ENCODE measurements around the gene FAM3A.
"Not testable (repeated sequence)": the region's sequence is repeated elsewhere in the genome, so short reads cannot be mapped to it uniquely, and the experiment has no call there.

FAM3A gene, protein sequence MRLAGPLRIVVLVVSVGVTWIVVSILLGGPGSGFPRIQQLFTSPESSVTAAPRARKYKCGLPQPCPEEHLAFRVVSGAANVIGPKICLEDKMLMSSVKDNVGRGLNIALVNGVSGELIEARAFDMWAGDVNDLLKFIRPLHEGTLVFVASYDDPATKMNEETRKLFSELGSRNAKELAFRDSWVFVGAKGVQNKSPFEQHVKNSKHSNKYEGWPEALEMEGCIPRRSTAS

DNA sequence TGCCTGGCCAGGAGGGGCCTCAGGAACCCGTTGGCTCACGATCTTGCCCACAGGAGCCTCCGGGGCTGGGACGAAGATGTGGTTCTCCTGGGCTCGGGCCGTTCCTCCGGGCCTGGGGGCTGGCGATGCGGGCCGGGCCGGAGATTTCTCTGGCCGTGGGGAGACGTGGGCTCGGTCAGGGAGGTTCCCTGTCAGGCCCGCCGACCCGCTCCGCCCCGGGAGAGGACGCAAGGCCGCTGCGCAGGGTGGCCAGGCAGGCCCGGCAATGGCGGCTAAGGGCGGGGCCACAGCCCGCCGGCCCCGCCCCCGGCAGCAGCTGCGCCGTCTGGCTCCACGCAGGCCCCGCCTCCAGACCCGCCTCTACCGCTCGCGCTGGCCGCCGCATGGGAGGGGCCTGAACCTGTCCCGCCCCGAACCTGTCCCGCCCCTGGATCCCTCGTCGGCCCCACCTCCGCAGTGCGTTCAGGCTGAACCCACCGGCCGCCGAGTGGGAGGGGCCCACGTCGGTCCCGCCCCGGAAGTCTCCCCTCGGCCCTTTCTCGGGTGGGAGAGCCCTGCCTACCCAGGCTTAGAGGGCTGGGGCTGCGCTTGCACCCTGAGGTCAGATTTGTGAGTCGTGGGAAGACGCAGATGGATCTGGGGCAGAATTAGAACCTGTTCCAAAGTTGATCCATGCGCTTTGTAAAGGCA lies at the start of gene FAM3A:
Gene FAM3A, minus strand, starts transcription at position 267 of the 690 bp plus-strand sequence. CDS start 460 bp downstream, outside the sequence.
- peak; percentile 88 for DNase-seq (ENCODE audit: low read depth in 2 of 2)

DNA sequence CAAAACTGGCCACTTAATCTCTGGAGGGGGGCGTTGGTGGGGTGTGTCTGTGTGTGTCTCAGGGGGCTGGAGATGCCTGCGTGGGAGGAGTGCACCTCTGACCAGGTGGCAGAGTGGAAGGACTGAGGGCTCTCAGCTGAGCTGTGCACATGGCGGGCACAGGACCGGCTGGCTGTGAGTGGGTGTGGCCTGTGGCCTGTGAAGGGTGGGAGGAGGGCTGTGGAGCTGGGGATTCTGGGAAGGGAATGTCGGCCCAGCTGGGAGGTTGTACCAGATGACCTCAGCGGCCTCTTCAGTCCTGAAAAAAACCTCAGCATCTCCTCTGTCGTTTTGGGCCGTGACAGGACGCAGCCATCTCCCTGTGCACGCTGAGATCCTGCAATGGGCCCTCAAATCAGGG lies 46.3 kb upstream of the FAM3A start:
- DNase-seq (ENCODE audit: low read depth in 2 of 2): not testable (repeated sequence)

DNA sequence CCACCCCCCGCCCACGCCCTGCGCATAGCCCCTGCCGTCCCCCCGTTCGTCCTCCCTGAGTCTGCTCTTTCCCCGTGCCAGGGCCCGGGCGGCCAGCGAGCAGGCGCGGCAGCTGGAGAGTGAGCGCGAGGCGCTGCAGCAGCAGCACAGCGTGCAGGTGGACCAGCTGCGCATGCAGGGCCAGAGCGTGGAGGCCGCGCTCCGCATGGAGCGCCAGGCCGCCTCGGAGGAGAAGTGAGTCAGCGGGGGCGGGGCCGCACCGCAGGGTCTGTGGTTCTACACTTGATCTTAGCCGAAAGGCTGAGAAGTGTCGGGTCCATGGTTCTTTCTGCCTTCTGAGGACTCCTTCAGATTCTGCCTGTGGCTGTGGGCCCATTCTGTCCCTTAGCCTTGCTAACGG lies 44.3 kb upstream of the FAM3A start:
- not testable (repeated sequence) for DNase-seq (ENCODE audit: low read depth in 2 of 2)

DNA sequence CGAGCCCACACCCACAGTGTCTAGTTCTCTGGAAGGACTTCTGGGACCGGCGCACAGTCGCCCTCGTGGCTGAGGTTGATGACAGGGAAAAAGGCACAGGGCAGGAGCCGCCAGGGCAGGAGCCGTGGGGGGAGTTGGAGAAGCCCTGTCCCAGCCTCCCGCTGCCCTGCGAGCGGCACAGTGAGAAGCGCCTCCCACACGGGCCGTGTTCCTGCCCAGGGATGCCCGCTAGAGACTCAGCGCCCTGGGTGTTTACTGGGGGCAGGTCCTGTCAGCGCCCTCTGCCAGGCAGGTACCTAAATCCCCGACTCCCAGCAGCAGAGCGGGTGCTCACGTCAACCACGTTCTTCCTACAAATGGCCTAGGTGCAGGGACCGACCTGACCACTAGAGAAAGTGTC lies 42.9 kb upstream of the FAM3A start:
- DNase-seq (ENCODE audit: low read depth in 2 of 2): not testable (repeated sequence)

DNA sequence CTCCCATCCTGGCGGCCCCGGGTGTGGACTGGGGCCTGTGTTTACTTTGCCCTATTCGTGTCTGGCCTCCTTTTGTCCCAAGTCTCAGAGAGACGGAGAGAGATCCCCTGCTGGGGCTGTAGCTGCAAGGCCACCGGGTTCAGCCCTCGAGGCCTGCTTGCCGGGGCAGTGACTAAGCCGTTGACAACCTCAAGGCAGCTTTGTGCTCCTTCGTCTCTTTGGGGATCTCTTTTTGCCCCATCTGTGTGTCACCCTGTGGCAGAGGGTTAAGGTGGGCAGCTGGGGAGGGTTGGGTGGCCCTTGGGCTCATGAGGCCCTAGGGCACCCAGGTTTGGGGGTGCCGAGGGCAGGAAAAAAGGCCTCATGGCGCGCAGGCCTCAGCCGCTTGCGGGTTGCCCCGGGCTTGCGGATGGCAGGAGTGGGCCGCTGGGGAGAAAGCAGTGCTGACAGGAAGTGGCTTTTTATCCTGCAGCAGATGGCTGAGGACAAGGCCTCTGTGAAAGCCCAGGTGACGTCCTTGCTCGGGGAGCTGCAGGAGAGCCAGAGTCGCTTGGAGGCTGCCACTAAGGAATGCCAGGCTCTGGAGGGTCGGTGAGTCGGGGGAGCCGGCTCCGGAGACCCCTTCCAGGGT lies 42.1 kb upstream of the FAM3A start:
- DNase-seq (ENCODE audit: low read depth in 2 of 2): not testable (repeated sequence)

DNA sequence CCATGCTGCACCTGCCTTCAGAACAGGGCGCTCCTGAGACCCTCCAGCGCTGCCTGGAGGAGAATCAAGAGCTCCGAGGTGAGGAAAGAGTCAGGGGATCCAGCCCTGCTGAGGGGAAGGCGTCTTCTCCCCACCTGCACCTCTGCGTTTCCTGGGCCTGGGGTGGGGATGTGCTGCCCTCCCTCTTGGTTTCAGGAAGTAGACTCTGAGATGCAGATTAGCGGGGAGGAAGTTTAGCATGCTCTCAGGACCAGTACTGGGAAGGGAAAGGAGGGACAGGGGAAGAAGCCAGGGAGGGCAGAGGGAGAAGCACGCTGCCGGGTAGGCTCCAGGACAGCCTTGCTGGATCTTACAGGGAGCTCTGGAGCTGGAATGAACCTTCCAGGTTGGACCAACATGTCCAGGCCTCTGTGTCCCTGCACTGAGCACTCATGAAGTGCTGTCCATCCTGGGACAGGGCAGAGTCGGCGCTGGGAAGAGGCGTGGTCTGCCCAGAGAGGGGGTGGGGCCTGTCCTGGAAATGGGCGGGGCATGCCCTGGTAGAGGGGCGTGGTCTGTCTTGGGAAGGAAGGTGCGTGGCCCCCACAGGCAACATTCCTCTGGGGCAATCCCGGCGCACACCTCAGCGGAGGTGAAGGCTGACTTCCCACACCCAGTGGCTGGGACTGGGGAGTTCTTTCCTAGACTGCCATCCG lies 36.2 kb upstream of the FAM3A start:
- DNase-seq (ENCODE audit: low read depth in 2 of 2): not testable (repeated sequence)

DNA sequence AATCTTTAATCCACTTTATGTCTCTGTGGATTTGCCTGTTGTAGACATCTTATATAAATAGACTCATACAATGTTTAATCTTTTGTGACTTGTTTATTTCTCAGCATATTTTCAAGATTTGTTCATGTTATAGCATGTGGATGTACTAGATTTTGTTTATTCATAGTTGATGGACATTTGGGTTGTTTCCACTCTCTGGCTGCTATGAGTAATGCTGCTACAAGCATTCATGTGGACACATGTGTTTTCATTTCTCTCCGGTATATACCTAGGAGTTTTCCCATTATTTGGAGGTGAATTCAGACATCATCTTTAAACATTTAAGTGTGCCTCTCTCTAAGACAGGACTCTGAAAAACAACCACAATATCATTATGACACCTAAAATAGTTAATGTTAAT lies 33.7 kb upstream of the FAM3A start:
- no peak for DNase-seq (ENCODE audit: low read depth in 2 of 2)

DNA sequence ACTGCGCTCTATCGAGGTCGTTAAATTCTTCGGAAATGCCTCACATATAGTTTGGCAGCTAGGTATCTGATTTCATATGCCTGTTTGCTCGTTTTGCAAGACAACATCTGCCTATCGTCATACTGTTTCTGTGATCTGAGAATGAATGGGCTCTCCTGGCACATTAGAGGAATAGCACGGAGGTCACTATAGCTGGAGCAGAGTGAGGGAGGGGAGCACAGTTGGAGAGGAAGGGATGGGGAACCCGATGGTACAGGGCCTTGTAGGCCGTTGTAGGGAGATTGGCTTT lies 31.9 kb upstream of the FAM3A start:
- no peak for DNase-seq (ENCODE audit: low read depth in 2 of 2)

DNA sequence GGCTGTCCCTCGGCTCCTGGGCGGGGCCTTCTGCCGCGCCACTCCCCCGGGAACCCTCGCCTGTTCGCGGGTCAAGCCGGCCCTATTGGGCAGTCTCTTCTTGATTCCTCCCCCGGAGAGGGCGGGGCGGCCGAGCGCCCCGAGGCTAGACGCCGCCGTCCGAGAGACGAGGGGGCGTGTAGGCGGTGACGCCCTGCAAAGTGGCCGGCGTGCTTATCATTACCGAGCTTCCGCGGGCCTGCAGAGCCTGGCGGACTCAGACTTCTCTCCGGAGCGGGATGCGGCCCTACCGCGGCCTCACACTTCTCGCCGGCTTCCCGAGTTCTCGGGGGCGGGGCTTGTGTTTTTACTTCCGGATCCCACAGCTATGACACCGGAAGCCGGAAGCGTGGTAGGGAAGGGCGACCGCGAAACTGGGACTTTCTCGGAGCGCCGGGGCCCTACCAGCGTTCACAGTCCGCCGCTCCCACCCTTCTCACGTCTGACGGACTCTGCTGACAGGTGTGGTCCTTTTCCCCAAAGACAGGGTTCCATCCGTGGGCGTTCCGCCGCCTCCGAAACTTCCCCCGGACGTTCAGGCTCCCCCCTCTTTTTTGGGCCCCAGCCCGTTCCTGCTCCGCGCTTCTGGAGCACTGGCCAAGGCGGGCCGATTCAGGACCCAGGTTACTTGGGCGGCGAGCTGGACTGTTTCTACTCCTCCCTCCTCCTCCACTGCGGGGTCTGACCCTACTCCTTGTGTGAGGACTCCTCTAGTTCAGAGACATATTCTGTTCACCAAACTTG lies 31.4 kb upstream of the FAM3A start, which contains the start of gene IKBKG:
Gene IKBKG, plus strand, starts transcription at position 376 of the 783 bp plus-strand sequence. CDS start 4,383 bp downstream, outside the sequence.
- DNase-seq (ENCODE audit: low read depth in 2 of 2): peak; percentile 75 to 77

DNA sequence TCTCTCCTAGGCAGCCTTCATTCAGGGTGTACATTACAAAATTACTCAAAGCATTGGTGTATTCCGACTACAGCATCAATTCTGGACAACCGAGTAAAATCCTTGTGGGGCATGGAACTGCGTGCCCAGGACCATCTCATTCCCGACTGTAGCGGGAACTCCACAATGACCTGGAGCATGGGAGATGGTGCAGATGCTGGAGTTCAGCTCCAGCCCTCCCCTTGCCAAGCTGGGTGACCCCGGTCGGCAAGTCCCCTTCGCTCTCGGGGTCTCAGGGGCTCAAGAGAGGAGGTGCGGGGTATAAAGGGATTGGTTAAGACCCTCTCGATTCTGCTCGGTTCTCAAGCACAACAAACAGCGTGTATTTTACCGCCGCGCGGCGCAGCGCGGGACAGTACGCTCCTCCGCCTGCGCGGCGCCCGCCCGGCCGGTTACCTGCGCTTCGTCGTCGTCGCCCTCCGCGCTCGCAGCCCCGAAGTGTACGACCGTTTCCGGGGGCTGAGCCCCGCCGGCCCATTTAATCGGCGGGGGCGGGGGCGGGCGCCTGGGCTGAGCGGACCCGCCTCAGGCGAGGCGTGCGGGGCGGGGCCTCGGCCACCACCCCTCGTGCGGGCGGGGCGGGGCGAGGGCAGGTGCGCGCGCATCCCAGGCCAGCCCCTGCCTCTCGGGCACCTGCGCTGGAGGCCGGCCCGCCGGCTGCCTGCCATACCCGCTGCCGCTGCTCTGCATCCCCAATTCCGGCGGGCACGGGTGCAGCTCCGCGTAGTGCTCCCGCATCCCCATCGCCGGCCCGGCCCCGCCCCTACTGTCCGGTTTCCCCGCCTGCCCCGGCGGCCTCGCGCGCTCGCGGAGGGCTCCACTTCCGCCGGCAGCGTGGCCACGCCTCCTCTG lies 30.6 kb upstream of the FAM3A start, which contains the start of gene G6PD:
Gene G6PD, minus strand, starts transcription at position 493 of the 891 bp plus-strand sequence. CDS start 691 bp downstream, outside the sequence.
- DNase-seq (ENCODE audit: low read depth in 2 of 2): peak; percentile 65 to 67

DNA sequence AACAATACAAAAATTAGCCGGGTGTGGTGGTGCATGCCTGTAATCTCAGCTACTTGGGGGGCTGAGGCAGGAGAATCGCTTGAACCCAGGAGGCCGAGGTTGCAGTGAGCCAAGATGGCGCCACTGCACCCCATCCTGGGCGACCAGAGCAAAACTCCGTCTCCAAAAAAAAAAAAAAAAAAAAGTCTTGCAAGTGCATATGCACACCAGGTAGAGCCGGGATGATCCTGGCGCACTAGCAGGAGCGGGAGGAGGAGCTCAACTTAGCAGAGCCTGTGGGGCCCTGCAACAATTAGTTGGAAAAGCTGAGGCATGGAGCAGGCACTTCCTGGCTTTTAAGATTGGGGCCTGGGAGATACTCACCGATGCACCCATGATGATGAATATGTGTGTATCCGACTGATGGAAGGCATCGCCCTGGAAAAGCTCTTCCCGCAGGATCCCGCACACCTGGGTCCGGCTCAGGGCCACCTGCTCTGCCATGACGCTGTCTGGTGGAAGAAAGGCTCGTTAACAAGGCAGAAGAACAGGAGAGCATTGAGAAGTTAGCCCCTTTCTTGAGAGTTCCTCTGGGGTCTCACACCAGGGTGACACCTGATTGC lies 29.7 kb upstream of the FAM3A start:
- DNase-seq (ENCODE audit: low read depth in 2 of 2): no peak

DNA sequence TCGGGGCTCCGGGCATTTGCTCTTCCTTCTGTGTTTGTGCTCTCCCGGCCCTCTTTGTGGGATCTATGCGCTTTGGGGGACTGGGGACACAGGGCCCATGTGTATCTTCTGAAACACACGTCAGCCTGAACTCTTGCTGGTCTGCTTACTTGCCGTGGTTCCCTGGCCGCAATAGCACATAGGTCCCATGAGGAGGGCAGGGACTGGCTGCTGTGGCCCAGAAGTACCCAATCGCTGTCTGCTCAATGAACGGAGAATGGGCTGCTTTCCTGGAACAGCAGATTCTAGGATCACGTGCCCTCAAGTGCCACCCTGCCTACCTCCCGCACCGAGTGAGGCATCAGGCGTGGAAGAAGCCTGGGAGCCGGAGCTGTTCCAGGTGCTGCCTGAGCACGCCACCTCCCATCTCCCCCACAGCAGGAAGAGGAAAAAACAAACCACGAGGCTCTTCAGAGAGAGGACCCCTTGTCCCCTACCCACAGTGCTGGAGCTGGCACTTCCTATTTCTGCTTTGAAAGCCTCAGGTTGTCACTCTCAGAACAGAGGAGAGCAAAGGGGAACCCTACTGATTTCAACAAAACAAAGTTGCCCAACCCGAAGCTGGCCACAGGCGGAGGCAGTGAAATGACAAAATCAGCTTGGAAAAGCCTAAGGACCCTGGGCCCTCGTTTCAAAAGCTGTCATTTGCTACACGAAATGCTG lies 26.8 kb upstream of the FAM3A start:
- no peak for DNase-seq (ENCODE audit: low read depth in 2 of 2)

DNA sequence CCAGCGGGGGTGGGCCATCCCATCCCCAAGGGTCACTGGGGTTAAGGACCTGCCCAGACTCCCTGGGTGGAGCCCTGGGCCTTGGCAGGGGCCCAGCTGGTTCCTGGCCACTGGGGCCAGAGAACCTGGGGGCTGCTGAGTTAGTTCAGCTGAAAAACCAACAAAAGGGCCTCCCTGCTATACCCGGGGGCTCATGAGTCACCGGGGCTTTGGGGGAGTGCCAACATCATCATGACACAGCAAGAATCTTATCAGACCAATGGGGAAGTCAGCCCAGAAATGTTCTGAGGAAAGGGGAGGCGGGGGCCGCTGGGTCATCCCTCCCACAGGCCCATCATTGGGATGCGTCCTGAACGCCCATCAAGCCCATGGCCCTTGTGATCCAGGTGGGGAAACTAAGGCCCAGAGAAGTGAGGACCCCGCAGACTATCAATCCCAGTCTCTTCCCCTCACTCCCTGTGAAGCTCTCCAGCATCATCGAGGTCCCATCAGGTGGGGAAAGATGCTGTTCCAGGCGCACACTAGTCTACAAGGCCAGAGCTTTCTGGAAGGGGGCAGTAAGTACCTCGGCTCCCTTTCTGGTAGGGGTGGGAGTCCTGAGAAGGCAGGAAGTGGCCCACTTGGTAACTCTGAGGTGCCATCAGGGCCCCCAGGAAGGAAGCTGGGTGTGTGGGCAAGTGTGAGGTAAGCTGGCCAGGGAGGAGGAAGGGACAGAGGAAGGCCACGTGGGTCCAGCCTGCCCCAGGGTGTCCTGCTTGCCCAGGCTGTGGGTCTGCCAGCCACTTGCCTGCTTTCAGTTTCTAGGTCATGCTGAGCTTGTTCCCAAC lies 26.1 kb upstream of the FAM3A start:
- no peak for DNase-seq (ENCODE audit: low read depth in 2 of 2)

DNA sequence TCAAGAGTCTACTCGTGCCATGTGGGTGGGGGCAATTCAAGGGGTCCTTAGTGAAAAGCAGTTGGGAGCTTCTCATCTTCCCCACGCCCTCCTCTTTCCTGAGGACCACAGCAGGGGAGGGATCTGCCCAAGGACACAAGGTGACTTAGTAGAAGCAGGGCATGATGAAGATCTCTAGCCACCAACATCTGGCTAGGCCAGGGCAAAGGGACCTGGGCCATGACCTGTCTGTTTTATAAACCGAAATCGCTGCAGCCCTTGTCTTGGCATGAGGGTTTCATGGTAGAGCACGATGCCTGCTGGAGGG lies 25.5 kb upstream of the FAM3A start:
- no peak for DNase-seq (ENCODE audit: low read depth in 2 of 2)

DNA sequence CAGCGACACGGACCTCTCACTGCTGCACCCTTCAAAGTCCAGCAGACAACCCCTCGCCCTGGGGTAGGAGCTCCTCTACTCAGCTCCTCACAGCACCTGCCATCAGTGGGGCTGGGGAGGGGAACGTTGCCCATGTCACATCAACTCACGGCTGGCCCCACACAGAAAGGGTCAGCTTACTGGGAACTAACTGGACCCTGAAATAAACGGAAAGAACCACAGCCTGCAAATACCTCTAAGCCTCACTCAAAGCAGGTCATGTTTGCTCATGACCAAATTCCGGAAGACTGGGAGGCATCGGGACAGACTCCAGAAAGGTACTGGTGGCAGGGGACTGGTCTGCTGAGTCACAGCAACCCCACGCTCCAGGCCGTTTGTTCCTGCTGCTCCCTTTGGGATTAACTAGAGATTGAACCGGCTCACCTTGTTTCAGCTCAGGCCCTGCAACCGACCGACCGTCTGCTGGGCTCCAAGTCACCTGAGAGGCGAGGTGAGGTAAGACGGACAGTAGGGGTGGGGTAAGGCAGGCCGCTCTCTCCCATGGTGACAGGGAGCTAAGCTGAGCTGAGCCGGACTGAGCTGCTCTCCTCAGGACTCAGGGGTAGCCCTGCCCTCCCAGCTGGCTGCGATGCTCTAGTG lies 25.0 kb upstream of the FAM3A start:
- no peak for DNase-seq (ENCODE audit: low read depth in 2 of 2)

DNA sequence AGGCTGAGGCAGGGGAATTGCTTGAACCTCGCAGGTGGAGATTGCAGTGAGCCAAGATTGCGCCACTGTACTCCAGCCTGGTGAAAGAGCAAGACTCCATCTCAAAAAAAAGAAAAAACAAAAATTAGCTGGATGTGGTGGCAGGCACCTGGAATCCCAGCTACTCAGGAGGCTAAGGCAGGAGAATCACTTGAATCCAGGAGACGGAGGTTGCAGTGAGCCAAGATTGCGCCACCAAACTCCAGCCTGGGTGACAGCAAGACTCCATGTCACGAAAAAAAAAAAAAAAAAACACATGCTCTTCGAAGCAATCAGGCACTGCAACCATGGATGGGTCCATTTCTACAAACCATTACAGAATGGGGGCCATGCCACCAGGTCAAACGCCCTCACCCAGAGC lies 24.3 kb upstream of the FAM3A start:
- not testable (repeated sequence) for DNase-seq (ENCODE audit: low read depth in 2 of 2)

DNA sequence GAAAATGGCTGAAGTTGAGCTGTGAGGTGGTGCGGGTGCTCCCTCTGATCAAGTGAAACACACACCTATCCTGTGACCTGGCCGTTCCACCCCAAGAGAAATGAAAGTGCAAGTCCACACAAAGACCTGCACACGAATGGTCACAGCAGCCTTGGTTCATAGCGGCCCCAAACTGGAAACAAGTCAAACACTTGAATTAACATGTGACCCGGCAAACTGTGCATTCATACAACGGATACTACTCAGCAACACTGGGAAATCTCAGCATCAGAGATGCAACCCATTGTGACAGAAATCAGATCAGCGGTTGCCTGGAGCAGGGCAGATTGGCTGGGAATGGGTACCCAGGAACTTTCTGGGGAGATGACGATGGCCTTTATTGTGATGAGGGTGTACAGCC lies 23.0 kb upstream of the FAM3A start:
- no peak for DNase-seq (ENCODE audit: low read depth in 2 of 2)

DNA sequence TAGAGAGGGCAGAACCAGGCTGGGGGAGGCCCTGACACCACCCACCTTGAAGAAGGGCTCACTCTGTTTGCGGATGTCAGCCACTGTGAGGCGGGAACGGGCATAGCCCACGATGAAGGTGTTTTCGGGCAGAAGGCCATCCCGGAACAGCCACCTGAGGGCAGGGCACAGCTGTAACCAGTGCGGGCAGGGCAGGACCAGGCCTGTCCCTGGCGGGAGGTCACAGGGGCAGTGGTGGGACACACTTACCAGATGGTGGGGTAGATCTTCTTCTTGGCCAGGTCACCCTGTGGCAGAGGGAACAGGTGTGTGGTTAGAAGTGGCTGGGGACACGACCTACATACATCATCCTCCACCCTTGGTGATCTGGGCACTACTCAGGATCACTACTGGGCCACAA lies 19.9 kb upstream of the FAM3A start:
- no peak for DNase-seq (ENCODE audit: low read depth in 2 of 2)
